Measurements from ENCODE around the gene AP2A1. TPM values are rescaled to one million over a fixed set of nuclear protein-coding genes. Genes with fewer than 3 reads are reported as not detected.

Gene AP2A1
- total RNA-seq, 1 experiment from 2014 or later = 72.1 TPM

GRCh38 chr19:49730166-49730565 is 36.6 kb upstream of the AP2A1 start:
- ATAC-seq = no peak

DNA sequence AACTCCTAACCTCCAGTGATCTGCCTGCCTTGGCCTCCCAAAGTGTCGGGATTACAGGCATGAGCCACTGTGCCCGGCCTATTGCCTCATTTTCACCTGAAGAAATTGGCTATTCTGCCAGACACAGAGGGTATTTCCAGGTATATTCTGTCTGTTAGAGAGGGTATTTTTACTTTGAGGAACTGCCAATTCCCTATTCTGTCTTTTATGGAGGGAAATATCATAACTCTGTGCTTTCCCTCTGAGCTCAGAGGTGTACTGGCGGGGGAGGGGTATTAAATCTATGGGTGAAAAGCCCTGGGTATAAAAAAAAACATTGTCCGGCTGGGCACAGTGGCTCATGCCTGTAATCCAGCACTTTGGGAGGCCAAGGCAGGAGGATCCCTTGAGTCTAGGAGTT is 28.5 kb upstream of the AP2A1 start:
- Histone ChIP-seq H3K27me3 (ENCODE audit: control insufficient read depth, insufficient read depth, low read length) (no peaks in the 10 kb centered on the region), H3K36me3 (ENCODE audit: control insufficient read depth, insufficient read depth, low read length) (no peaks in the 10 kb centered on the region), H3K27ac (ENCODE audit: low read length) (no peak overlapping the region), H3K4me3 (ENCODE audit: low read depth in 2 of 2, low read length in 2 of 2) (no peak overlapping the region), H3K9me3 (ENCODE audit: control insufficient read depth, insufficient read depth, low read depth, low read length) (no peaks in the 10 kb centered on the region), H3K4me1 (ENCODE audit: control insufficient read depth, insufficient read depth, low read length) (no peaks in the 10 kb centered on the region)
- TF ChIP-seq, protein P1, sequence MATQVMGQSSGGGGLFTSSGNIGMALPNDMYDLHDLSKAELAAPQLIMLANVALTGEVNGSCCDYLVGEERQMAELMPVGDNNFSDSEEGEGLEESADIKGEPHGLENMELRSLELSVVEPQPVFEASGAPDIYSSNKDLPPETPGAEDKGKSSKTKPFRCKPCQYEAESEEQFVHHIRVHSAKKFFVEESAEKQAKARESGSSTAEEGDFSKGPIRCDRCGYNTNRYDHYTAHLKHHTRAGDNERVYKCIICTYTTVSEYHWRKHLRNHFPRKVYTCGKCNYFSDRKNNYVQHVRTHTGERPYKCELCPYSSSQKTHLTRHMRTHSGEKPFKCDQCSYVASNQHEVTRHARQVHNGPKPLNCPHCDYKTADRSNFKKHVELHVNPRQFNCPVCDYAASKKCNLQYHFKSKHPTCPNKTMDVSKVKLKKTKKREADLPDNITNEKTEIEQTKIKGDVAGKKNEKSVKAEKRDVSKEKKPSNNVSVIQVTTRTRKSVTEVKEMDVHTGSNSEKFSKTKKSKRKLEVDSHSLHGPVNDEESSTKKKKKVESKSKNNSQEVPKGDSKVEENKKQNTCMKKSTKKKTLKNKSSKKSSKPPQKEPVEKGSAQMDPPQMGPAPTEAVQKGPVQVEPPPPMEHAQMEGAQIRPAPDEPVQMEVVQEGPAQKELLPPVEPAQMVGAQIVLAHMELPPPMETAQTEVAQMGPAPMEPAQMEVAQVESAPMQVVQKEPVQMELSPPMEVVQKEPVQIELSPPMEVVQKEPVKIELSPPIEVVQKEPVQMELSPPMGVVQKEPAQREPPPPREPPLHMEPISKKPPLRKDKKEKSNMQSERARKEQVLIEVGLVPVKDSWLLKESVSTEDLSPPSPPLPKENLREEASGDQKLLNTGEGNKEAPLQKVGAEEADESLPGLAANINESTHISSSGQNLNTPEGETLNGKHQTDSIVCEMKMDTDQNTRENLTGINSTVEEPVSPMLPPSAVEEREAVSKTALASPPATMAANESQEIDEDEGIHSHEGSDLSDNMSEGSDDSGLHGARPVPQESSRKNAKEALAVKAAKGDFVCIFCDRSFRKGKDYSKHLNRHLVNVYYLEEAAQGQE (IDR thresholded peaks at IDR 0.05; ENCODE audit: insufficient read depth in 1 of 2, low read depth in 2 of 2, low read length in 1 of 2) = no peak
- TF ChIP-seq POLR2AphosphoS5 (IDR thresholded peaks at IDR 0.05; ENCODE audit: low read depth, low read length) (no peak), SIN3A (IDR thresholded peaks at IDR 0.05; ENCODE audit: borderline replicate concordance, insufficient read depth, low read depth, low read length) (no peak), TCF7L2 (IDR thresholded peaks at IDR 0.05; ENCODE audit: low read depth, low read length) (no peak)
- TF ChIP-seq, protein P2, sequence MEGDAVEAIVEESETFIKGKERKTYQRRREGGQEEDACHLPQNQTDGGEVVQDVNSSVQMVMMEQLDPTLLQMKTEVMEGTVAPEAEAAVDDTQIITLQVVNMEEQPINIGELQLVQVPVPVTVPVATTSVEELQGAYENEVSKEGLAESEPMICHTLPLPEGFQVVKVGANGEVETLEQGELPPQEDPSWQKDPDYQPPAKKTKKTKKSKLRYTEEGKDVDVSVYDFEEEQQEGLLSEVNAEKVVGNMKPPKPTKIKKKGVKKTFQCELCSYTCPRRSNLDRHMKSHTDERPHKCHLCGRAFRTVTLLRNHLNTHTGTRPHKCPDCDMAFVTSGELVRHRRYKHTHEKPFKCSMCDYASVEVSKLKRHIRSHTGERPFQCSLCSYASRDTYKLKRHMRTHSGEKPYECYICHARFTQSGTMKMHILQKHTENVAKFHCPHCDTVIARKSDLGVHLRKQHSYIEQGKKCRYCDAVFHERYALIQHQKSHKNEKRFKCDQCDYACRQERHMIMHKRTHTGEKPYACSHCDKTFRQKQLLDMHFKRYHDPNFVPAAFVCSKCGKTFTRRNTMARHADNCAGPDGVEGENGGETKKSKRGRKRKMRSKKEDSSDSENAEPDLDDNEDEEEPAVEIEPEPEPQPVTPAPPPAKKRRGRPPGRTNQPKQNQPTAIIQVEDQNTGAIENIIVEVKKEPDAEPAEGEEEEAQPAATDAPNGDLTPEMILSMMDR (IDR thresholded peaks at IDR 0.05) = no peak
- no peak for ATAC-seq
- intact Hi-C loops (cut with micrococcal nuclease; ENCODE audit: unreplicated experiment) = no loop called here
- no peak for DNase-seq (ENCODE audit: low read depth, low spot score)
- CTCF ChIA-PET = interaction anchor here (0.6 kb wide), 1 partner anchor 13 kb away, joined by 3 read pairs; no protein-coding TSS in a partner anchor
- in situ Hi-C loops (cut with HindIII; ENCODE audit: low pct_unique_long_range_greater_than_20kb, low sequenced_read_pairs) = no loop called here
- POLR2A ChIA-PET = no interaction called here
- BruUV-seq (replicated peaks) = no TSS peak

More at GRCh38 chr19:49730166-49730565, 36.6 kb upstream of the AP2A1 start:
- TF ChIP-seq, protein P2 (IDR thresholded peaks at IDR 0.05) = no peak
- TF ChIP-seq, protein P1 (IDR thresholded peaks at IDR 0.05; ENCODE audit: insufficient read depth in 1 of 2, low read depth in 2 of 2, low read length in 1 of 2) = no peak
- TF ChIP-seq SIN3A (IDR thresholded peaks at IDR 0.05; ENCODE audit: borderline replicate concordance, insufficient read depth, low read depth, low read length) (no peak), TCF7L2 (IDR thresholded peaks at IDR 0.05; ENCODE audit: low read depth, low read length) (no peak), POLR2AphosphoS5 (IDR thresholded peaks at IDR 0.05; ENCODE audit: low read depth, low read length) (no peak)
- Histone ChIP-seq H3K36me3 (ENCODE audit: control insufficient read depth, insufficient read depth, low read length) (no peaks in the 10 kb centered on the region), H3K4me3 (ENCODE audit: low read depth in 2 of 2, low read length in 2 of 2) (no peak overlapping the region), H3K27me3 (ENCODE audit: control insufficient read depth, insufficient read depth, low read length) (no peaks in the 10 kb centered on the region), H3K9me3 (ENCODE audit: control insufficient read depth, insufficient read depth, low read depth, low read length) (no peaks in the 10 kb centered on the region), H3K4me1 (ENCODE audit: control insufficient read depth, insufficient read depth, low read length) (no peaks in the 10 kb centered on the region), H3K27ac (ENCODE audit: low read length) (no peak overlapping the region)
- ChIA-PET CTCF (no interaction called here), POLR2A (interaction anchor here (0.6 kb wide), 1 partner anchor 50 kb away, joined by 5 read pairs; no protein-coding TSS in a partner anchor)
- intact Hi-C loops (cut with micrococcal nuclease; ENCODE audit: unreplicated experiment) (no loop called here), in situ Hi-C loops (cut with HindIII; ENCODE audit: low pct_unique_long_range_greater_than_20kb, low sequenced_read_pairs) (no loop called here)
- BruUV-seq (replicated peaks) = no TSS peak
- DNase-seq (ENCODE audit: low read depth, low spot score) = no peak

Measured in Panc1 (cell line).